Subcutaneous adipose tissue (tissue), 4 donors: ENCODE results near the gene SKP1. TPM values are rescaled to one million over a fixed set of nuclear protein-coding genes. Genes with fewer than 3 reads are reported as not detected.

Source experiments
- CTCF ChIP-seq: fragments of 450-650 bp; IDR thresholded peaks from one replicate; pipeline ENCODE4 v1.5.1; 2016; ENCODE audit warnings: low read depth, mild to moderate bottlenecking, control low read depth, antibody characterized with exemption, moderate library complexity
- total RNA-seq, 4 donors: library from RNA; depleted of rRNA; stranded (reverse); fragments of >200 nt; gene quantifications; one replicate each; pipeline ENCODE4 v1.1.0, GENCODE V29; 2016

Gene SKP1
- total RNA-seq, 4 donors from 2014 or later = 132 to 336 (median 244) TPM

- no peak for TF ChIP-seq CTCF
These were observed 48.6 kb downstream of the SKP1 start for GRCh38 chr5:134127988-134128647.

- TF ChIP-seq CTCF = no peak
These were observed 49.3 kb downstream of the SKP1 start for GRCh38 chr5:134127376-134127861.

- no peak for TF ChIP-seq CTCF
These were observed 51.4 kb downstream of the SKP1 start for GRCh38 chr5:134125039-134126015.

- TF ChIP-seq CTCF = no peak
These were observed 52.3 kb downstream of the SKP1 start for GRCh38 chr5:134124289-134125038.

GRCh38 chr5:134123360-134123759 lies 53.4 kb downstream of the SKP1 start:
- TF ChIP-seq CTCF = no peak

- TF ChIP-seq CTCF = no peak
These were observed 54.2 kb downstream of the SKP1 start for GRCh38 chr5:134122530-134122929.
